Bronchial epithelial cell (primary cell): ENCODE measurements around the gene CCDC102A. TPM values are rescaled to one million over a fixed set of nuclear protein-coding genes. Genes with fewer than 3 reads are reported as not detected.

Experiments used
- DNase-seq: peaks from one replicate; pipeline ENCODE4 v3.0.0-alpha.2; 2010; ENCODE audit warnings: low read depth
- FAIRE-seq: peaks from 2 replicates; lab custom pipeline; 2011; peaks lifted over from hg19 to GRCh38; lab: Jason Lieb, UNC
- H3K27me3 ChIP-seq: 2 replicates; pipeline ENCODE4 v1.5.1; 2011; ENCODE audit warnings: low read length; ENCODE audit not compliant: control insufficient read depth, insufficient read depth
- H3K36me3 ChIP-seq: 2 replicates; pipeline ENCODE4 v1.5.1; 2011; ENCODE audit warnings: low read length; ENCODE audit not compliant: control insufficient read depth, insufficient read depth
- H3K4me3 ChIP-seq: 2 replicates; pipeline ENCODE4 v1.5.1; 2011; ENCODE audit warnings: mild to moderate bottlenecking, low read depth, low read length, control low read depth
- total RNA-seq: library from RNA; depleted of rRNA; stranded (reverse); fragments of >200 nt; gene quantifications from 2 replicates; pipeline ENCODE4 v1.2.1, GENCODE V29; 2014
- TF ChIP-seq, protein P1 (sequence below): IDR thresholded peaks from 2 replicates; pipeline ENCODE4 v1.5.1; 2011; ENCODE audit warnings: mild to moderate bottlenecking, moderate library complexity, low read length, control low read depth, inconsistent platforms; ENCODE audit not compliant: insufficient read depth, severe bottlenecking

CCDC102A gene
- total RNA-seq, 1 donor from 2014 or later: 2.1 TPM

DNA sequence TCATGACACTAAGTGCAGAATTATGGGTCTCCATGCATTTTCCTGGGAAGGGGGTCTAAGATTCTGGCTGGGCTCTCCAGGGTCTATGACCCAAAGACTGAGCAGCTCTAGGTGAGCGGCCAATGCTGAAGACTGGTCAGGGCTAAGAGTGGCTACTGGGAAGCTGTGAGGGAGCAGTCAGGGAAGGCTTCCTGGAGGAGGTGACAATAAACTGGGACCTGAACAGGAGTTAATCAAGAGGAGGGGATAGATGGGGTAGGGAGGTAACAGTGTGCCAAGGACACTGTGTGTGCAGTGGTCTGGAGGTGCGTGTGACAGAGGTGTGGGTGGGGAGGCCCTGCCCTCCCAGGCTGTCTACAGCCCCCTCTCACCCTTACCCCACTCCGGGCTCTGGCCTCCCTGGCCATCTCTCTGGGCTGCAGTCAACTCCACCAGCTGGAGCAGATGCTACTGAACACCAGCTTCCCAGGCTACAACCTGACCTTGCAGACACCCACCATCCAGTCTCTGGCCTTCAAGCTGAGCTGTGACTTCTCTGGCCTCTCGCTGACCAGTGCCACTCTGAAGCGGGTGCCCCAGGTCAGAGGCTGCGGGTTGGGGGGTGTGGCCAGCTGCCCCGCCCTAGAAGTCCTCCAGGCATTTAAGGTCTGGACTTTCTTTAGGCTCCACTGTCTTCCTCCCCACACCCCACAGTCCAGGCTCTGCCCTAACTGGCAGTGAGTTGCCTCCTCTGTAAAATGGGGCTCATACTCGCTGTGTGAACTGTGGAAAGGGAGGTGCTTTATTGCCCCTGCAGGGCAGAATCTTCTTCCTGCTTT is 26.5 kb upstream of the CCDC102A start:
- TF ChIP-seq, protein P1, sequence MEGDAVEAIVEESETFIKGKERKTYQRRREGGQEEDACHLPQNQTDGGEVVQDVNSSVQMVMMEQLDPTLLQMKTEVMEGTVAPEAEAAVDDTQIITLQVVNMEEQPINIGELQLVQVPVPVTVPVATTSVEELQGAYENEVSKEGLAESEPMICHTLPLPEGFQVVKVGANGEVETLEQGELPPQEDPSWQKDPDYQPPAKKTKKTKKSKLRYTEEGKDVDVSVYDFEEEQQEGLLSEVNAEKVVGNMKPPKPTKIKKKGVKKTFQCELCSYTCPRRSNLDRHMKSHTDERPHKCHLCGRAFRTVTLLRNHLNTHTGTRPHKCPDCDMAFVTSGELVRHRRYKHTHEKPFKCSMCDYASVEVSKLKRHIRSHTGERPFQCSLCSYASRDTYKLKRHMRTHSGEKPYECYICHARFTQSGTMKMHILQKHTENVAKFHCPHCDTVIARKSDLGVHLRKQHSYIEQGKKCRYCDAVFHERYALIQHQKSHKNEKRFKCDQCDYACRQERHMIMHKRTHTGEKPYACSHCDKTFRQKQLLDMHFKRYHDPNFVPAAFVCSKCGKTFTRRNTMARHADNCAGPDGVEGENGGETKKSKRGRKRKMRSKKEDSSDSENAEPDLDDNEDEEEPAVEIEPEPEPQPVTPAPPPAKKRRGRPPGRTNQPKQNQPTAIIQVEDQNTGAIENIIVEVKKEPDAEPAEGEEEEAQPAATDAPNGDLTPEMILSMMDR: no peak
- no peak for DNase-seq
- H3K4me3 ChIP-seq: no peak overlapping the region
- FAIRE-seq: no peak
- peaks cover 2% of the 10 kb centered on the region for H3K27me3 ChIP-seq
- H3K36me3 ChIP-seq: no peaks in the 10 kb centered on the region

DNA sequence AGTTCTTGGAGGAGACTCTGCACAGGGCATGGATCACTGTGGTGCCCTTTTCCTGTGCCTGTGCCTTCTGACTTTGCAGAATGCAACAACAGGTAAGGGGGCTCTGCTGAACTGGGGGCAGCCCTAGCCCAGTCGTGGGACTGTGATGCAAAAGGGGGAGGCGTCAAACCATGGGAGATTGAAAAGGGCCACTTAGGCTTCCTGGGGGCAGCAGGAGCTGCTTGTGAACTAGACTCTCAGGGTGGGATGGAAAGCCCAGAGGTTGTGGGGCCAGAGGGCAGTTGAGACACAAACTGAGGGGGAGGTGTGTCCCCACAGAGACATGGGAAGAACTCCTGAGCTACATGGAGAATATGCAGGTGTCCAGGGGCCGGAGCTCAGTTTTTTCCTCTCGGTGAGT is 25.7 kb upstream of the CCDC102A start:
- Histone ChIP-seq H3K4me3 (no peak overlapping the region), H3K36me3 (no peaks in the 10 kb centered on the region), H3K27me3 (peaks cover 2% of the 10 kb centered on the region)
- no peak for DNase-seq
- TF ChIP-seq, protein P1: no peak
- FAIRE-seq: no peak

DNA sequence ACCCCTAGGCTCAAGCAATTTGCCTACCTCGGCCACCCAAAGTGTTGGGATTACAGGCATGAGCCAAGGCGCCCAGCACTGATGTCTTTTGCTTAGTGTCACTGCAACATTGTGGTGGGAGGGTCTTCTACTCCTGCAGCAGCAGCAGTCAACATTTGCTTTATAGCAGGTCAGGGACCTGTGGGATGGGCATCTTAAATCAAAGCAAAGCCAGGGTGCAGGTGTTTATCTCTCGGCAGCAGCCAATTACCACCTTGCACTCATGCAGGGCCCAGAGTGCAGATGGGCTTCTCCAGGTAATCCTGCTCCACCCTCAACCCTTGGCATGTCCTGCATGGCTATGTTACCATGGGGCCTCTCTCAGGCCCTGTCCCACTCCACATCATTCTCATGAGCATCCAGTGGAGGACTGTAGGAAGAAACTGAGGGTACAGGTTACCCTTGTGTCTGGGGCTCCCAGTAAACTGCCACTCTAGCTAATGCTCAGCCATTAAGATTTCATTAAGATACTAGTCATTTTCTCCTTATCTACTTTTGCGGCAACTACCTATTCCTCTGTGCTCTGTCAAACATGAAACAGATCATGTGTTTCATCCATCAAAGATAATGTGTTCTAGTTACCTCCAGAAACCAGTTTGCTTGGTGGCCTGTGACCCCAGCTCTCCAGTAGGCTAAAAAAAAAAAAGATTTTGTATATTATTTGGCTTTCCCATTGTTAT is 22.9 kb upstream of the CCDC102A start:
- Histone ChIP-seq H3K36me3 (no peaks in the 10 kb centered on the region), H3K27me3 (peaks cover 2% of the 10 kb centered on the region), H3K4me3 (no peak overlapping the region)
- TF ChIP-seq, protein P1: no peak
- DNase-seq (no peak), FAIRE-seq (no peak)

DNA sequence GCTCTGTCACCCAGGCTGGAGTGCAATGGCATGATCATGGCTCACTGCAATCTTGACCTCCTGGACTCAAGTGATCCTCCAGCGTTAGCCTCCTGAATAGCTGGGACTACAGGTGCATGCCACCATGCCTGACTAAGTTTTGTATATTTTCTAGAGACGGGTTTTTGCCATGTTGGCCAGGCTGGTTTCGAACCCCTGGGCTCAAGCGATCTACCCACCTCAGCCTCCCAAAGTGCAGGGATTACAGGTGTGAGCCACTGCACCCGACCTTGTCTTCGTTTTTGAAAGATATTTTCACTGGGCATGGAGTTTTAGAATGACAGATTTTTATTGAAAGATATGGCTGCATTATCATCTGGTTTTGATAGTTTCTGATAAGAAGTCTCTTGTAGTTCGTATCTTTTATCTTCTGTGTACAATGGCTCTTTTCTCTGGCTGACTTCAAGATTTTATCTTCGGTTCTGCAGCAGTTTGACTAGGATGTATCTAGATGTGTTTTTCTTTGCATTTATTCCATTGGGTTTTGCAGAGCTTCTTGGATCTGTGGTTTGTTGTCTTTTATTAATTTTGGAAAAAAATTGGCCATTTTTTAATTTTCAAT is 20.7 kb upstream of the CCDC102A start:
- Histone ChIP-seq H3K27me3 (peaks cover 2% of the 10 kb centered on the region), H3K36me3 (no peaks in the 10 kb centered on the region), H3K4me3 (no peak overlapping the region)
- TF ChIP-seq, protein P1: no peak
- DNase-seq: no peak
- no peak for FAIRE-seq

DNA sequence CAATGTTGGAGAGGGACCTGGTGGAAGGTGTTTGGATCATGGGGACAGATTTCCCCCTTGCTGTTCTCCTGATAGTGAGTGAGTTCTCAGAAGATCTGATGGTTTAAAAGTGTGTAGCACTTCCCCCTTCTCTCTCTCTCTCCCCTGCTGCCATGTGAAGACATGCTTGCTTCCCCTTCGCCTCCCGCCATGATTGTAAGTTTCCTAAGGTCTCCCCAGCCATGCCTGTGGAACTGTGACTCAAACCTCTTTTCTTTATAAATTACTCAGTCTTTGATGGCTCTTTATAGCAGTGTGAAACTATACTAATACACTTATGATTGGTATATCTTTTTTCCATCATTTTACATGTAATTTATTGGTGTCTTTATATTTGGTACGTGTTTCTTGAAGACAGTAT is 19.5 kb upstream of the CCDC102A start:
- FAIRE-seq (no peak), DNase-seq (no peak)
- Histone ChIP-seq H3K36me3 (no peaks in the 10 kb centered on the region), H3K27me3 (peaks cover 2% of the 10 kb centered on the region), H3K4me3 (no peak overlapping the region)
- TF ChIP-seq, protein P1: no peak
